Smooth muscle cell (in vitro differentiated cells): Measurements from ENCODE around the gene ACOXL. TPM values are rescaled to one million over a fixed set of nuclear protein-coding genes. Genes with fewer than 3 reads are reported as not detected.

Source experiments
- DNase-seq: peaks from one replicate; lab custom pipeline; 2025; ENCODE audit not compliant: unreplicated experiment; lab: John Stamatoyannopoulos, UW
- H2AFZ ChIP-seq: fragments of 200-600 bp; sonication (generic); 2 replicates; pipeline ENCODE4 v1.6.0; 2016; ENCODE audit warnings: antibody characterized with exemption, low read depth, mild to moderate bottlenecking
- H3F3A ChIP-seq: fragments of 200-600 bp; sonication (generic); 2 replicates; pipeline ENCODE4 v1.6.0; 2017; ENCODE audit warnings: antibody characterized with exemption, low read depth
- H3K27ac ChIP-seq: fragments of 200-600 bp; sonication (generic); 2 replicates; pipeline ENCODE4 v1.5.1; 2016; ENCODE audit warnings: low read depth, mild to moderate bottlenecking
- H3K27me3 ChIP-seq: fragments of 200-600 bp; sonication (generic); 2 replicates; pipeline ENCODE4 v1.6.1; 2016; ENCODE audit warnings: low read depth, mild to moderate bottlenecking
- H3K36me3 ChIP-seq: fragments of 200-600 bp; sonication (generic); 2 replicates; pipeline ENCODE4 v1.5.1; 2016; ENCODE audit warnings: low read depth
- H3K4me1 ChIP-seq: fragments of 200-600 bp; sonication (generic); 2 replicates; pipeline ENCODE4 v1.5.1; 2016; ENCODE audit warnings: low read depth
- H3K4me2 ChIP-seq: fragments of 200-600 bp; sonication (generic); 2 replicates; pipeline ENCODE4 v1.6.0; 2016; ENCODE audit warnings: mild to moderate bottlenecking
- H3K4me3 ChIP-seq: fragments of 200-600 bp; sonication (generic); 2 replicates; pipeline ENCODE4 v1.5.1; 2016; ENCODE audit warnings: mild to moderate bottlenecking
- H3K79me2 ChIP-seq: fragments of 200-600 bp; sonication (generic); 2 replicates; pipeline ENCODE4 v1.6.0; 2016; ENCODE audit warnings: low read depth, mild to moderate bottlenecking
- H3K9ac ChIP-seq: fragments of 200-600 bp; sonication (generic); 2 replicates; pipeline ENCODE4 v1.6.0; 2016; ENCODE audit warnings: low read depth
- H3K9me3 ChIP-seq: fragments of 200-600 bp; sonication (generic); replicated peaks from 2 replicates; pipeline ENCODE4 v1.5.1; 2016; ENCODE audit warnings: low read depth
- H4K20me1 ChIP-seq: fragments of 200-600 bp; sonication (generic); 2 replicates; pipeline ENCODE4 v1.6.0; 2016; ENCODE audit warnings: low read depth
- CTCF ChIP-seq: fragments of 200-600 bp; sonication (generic); IDR thresholded peaks from 2 replicates; pipeline ENCODE4 v1.5.1; 2017; ENCODE audit warnings: borderline replicate concordance, mild to moderate bottlenecking, antibody characterized with exemption; ENCODE audit not compliant: insufficient read depth, poor library complexity, severe bottlenecking
- WGBS: methylation state at CpG from one replicate; pipeline ENCODE4 v1.1.7; 2016; ENCODE audit warnings: low lambda C conversion rate; 5-methylcytosine and 5-hydroxymethylcytosine counted together
- polyA plus RNA-seq: library from polyadenylated mRNA; unstranded; fragments of >200 nt; fragmentation: Nextera tagmentation; extraction: Ambion mirVana; gene quantifications from 2 replicates; pipeline ENCODE4 v1.2.1, GENCODE V29; 2016
- total RNA-seq: library from RNA; depleted of rRNA; stranded (reverse); fragments of >200 nt; gene quantifications from 2 replicates; pipeline ENCODE4 v1.2.3, GENCODE V29; 2014

The ACOXL gene
- total and polyA plus RNA-seq, 2 experiments from 2014 or later = not detected

DNA sequence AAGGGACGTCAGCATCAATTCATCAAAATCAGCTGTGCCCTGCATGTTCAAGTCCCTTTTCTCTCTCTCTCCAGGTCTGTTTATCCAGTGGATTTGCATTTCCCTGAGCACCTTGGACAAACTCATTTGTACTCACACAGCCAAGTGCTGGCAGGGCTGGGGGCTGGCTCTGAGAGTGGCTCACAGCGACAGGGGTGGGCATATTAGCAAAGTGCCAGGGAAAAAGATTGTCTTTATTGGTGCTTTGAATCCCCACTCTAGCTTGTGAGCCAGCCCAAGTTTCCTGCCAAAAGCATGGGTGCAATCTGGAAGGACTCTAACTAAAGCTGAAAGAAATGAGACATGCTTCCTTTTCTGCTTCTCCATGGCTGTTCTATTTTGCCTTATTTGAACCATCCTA is 56.6 kb downstream of the ACOXL start:
- Histone ChIP-seq H3K27ac (no peak overlapping the region), H3K79me2 (no peaks in the 10 kb centered on the region), H3K27me3 (peaks cover 70% of the 10 kb centered on the region), H2AFZ (no peak overlapping the region), H3K4me3 (no peak overlapping the region), H3K36me3 (no peaks in the 10 kb centered on the region), H3K4me2 (no peak overlapping the region), H3K9ac (no peak overlapping the region), H4K20me1 (no peaks in the 10 kb centered on the region), H3F3A (no peaks in the 10 kb centered on the region), H3K4me1 (no peaks in the 10 kb centered on the region), H3K9me3 (no peaks in the 10 kb centered on the region)
- no peak for DNase-seq
- 92% methylated on average over 2 of the region's 2 CpGs for WGBS
- no peak for TF ChIP-seq CTCF

DNA sequence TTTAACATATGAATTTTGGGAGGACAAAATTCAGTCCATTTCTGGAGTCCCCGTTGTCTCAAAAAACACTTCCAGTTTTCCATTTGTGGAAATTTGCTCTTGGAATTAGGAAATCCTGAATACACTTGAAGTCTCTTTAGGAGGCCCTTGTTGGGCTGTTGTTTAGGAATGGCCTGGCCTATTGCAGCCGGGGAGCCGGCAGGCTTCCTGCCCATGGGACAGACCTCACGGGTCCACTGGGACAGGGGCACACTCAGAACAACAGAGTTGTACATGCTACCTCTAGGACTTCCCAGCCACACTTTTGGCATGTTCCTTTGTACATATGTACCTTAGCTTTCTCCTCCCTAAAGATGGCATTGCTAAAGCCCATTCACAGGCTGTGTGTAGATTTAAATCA is 57.3 kb downstream of the ACOXL start:
- Histone ChIP-seq H3K79me2 (no peaks in the 10 kb centered on the region), H3K27me3 (peaks cover 70% of the 10 kb centered on the region), H3K9me3 (no peaks in the 10 kb centered on the region), H3K27ac (no peak overlapping the region), H4K20me1 (no peaks in the 10 kb centered on the region), H3K36me3 (no peaks in the 10 kb centered on the region), H3K4me1 (no peaks in the 10 kb centered on the region), H2AFZ (no peak overlapping the region), H3K4me3 (no peak overlapping the region), H3K9ac (no peak overlapping the region), H3K4me2 (no peak overlapping the region), H3F3A (no peaks in the 10 kb centered on the region)
- WGBS = 95% methylated on average over 4 of the region's 4 CpGs
- no peak for TF ChIP-seq CTCF
- DNase-seq = no peak

- DNase-seq = no peak
- Histone ChIP-seq H3K36me3 (no peaks in the 10 kb centered on the region), H3K79me2 (no peaks in the 10 kb centered on the region), H3K27ac (no peak overlapping the region), H3F3A (no peaks in the 10 kb centered on the region), H3K9ac (no peak overlapping the region), H3K9me3 (no peaks in the 10 kb centered on the region), H3K27me3 (peaks cover 77% of the 10 kb centered on the region), H3K4me2 (no peak overlapping the region), H2AFZ (no peak overlapping the region), H3K4me1 (no peaks in the 10 kb centered on the region), H4K20me1 (no peaks in the 10 kb centered on the region), H3K4me3 (no peak overlapping the region)
- TF ChIP-seq CTCF = no peak
These were observed 58.5 kb downstream of the ACOXL start for GRCh38 chr2:110790907-110791306.

GRCh38 chr2:110791435-110791834 is 59.1 kb downstream of the ACOXL start:
- H3K9ac ChIP-seq = no peak overlapping the region
- no peaks in the 10 kb centered on the region for H3K4me1 ChIP-seq
- 92% methylated on average over 4 of the region's 4 CpGs for WGBS
- H2AFZ ChIP-seq = no peak overlapping the region
- H3K36me3 ChIP-seq = no peaks in the 10 kb centered on the region
- DNase-seq = no peak
- TF ChIP-seq CTCF = no peak
- H3K4me3 ChIP-seq = no peak overlapping the region
- H3K27me3 ChIP-seq = peaks cover 77% of the 10 kb centered on the region
- H3K79me2 ChIP-seq = no peaks in the 10 kb centered on the region
- H3K27ac ChIP-seq = no peak overlapping the region
- H3K4me2 ChIP-seq = no peak overlapping the region
- H4K20me1 ChIP-seq = no peaks in the 10 kb centered on the region
- H3F3A ChIP-seq = no peaks in the 10 kb centered on the region
- H3K9me3 ChIP-seq = no peaks in the 10 kb centered on the region
